SH-SY5Y (cell line): Measurements from ENCODE around the gene GATA6.

Experiments
- GATA2 ChIP-seq: IDR thresholded peaks from 2 replicates; pipeline ENCODE4 v1.6.1; 2011; ENCODE audit warnings: mild to moderate bottlenecking, low read depth, low read length
- GATA3 ChIP-seq: IDR thresholded peaks from 2 replicates; pipeline ENCODE4 v1.6.1; 2011; ENCODE audit warnings: low read depth, mild to moderate bottlenecking, low read length, moderate library complexity

GATA6 gene

GRCh38 chr18:22221350-22221749 is 52.0 kb downstream of the GATA6 start:
- no peak for TF ChIP-seq GATA3
- no peak for TF ChIP-seq GATA2

DNA sequence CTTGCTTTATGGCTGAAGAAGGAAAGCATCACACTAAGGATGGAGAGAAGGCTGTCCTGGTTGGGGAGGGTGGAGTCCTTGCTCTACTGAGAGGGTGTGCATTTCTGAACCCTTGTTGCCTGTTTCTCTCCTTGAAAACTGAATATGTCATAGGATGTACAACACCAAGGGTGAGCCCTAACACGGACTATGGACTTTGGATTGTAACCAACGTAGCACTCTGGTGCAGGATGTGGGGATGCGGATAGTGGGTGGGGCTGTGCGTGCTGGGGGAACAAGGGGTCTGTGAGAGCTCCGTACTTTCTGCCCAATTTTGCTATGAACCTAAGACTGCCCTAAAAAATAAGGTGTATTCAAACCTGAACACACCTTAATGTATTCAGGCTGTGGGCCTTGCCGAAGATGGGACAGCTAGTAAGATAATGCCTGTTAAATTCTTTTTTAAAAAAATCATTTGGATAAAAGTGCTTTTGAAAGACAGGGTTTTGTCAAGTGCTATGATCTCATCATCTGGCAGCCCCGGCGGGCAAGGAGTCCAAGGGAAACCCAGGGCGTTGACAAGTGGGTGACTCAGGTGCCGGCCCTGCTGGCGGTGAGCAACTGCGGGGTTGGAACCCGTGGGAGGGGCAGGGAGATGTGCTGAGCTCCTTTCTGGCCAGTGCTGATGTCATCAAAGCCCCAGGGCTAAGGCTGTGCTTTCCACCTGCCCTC is 54.0 kb downstream of the GATA6 start:
- TF ChIP-seq GATA2 (no peak), GATA3 (no peak)

- TF ChIP-seq GATA3 (no peak), GATA2 (no peak)
Measured at GRCh38 chr18:22223965-22224322, 54.6 kb downstream of the GATA6 start.

DNA sequence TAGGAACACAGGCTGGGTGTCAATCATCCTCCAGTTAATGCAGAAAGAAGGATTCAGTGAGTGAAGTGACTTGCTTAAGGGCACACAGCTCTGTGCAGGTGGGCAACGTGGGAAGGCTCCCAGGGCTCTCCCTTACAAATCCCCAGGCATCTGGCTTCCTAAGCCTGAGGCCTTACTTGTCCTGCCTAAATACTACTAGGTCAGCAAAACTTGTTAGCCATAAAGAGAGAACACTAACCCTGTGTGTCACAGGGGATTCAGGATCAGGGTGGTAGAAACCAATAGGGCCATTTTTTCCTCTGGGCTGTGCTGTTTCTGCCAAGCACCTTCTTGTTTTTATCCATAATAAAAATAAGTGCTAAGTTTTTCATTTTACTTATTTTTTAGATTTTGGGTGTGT is 55.0 kb downstream of the GATA6 start:
- no peak for TF ChIP-seq GATA3
- no peak for TF ChIP-seq GATA2

GRCh38 chr18:22226801-22227200 is 57.4 kb downstream of the GATA6 start:
- TF ChIP-seq GATA2 (no peak), GATA3 (no peak)

DNA sequence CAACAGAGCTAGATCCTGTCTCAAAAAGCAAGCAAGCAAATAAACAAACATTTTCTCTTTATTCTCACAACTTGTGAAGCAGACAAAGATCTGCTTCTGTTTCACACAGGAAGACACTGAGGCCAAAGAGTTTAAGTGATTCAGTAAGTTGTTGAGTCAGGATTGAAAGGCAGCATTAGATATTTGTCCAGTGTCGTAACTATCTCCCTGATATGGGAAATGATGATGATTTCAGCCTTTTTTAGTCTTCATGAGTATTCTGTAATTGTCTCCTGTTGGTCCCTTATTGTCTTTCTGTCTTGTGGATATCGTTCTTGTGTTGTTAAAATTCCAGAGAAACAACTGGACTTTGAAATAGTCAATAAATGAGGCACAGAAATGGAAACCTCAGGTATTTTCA is 59.6 kb downstream of the GATA6 start:
- TF ChIP-seq GATA2: no peak
- TF ChIP-seq GATA3: no peak

- no peak for TF ChIP-seq GATA2
- no peak for TF ChIP-seq GATA3
Measured at GRCh38 chr18:22229456-22230124, 60.2 kb downstream of the GATA6 start.

DNA sequence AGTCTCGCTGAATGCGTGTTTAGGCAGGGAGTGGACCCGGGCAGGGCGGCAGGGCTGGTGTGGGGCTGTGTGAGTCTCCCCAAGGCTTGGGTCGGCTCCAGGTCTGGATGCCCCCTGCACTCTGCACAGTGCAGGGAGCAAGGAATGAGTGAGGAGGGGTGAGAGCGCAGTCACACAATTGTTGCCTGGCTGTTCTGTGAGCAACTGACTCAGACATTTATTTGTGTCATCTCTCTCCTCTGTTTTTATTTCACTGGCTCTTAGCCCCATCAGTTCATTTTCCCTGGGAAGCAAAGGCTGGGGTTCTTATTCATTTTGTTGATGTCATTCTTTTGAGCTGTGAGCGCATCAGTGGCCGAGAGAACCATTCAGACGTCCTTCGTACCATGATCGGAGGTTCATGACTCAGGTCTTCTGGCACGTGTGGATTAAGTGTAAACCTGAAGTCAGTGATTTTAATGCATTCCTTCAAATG is 61.1 kb downstream of the GATA6 start:
- TF ChIP-seq GATA2 (no peak), GATA3 (no peak)

GRCh38 chr18:22233266-22233665 is 63.9 kb downstream of the GATA6 start:
- TF ChIP-seq GATA3 (no peak), GATA2 (no peak)

DNA sequence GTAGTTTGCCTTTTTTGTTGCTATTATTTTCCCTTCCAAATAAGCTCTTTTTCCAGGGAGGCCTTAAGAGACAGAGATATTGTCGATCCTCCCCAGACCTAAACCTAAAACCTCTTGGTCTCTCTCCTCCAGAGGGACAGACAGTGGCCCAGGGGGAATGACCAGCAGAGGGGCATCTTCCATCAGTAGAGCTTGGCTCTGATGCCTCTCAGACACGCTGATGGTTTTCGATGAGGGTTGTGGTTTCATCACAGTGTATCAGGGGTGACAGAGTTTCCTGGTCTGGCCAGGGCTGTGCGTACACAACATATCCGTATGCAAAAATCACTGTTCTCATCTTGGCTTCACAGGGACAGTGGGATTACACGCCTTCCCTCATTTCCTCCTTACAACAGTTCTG is 68.6 kb downstream of the GATA6 start:
- TF ChIP-seq GATA3: no peak

- TF ChIP-seq GATA2: no peak
- TF ChIP-seq GATA3: no peak
Measured at GRCh38 chr18:22238681-22239080, 69.3 kb downstream of the GATA6 start.

DNA sequence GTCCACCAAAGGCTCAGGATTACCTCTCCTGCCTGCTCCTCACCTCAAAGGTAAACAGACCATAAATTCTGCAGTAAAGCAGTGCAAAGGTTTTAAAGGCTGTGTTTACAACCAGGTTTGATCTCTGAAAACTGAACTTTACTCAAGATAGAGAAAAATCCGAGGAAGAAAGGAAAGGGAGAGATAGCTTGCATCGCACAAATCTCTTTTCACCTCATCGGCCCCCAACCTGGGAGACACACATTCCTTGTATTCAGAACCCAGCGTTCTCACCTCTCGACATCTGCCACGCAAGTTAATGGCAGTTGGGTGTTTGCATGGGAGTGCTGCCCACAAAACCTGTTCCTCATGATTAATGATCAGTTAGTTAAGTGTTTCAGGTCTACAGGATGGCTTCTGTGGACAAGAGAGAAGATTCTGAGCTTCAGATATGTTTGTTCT is 72.6 kb downstream of the GATA6 start:
- TF ChIP-seq GATA3 (no peak), GATA2 (no peak)

DNA sequence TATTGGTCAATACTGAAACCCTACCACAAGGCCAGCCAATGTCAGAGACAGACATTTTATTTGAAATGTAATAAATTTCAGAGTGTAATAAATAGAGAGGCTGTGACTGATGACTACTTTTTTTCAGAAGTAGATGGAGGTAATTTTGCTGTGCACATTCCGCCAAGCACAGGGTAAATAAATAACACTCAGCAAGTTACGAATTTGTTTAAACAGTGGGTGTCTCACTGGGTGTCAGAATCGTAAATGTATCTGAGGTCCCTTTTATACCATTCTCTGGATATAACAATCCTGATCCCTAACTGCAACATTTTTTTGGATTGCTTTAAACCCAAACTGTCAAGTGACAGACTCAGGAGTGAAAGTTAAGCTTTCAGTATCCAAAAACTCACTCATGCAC is 74.1 kb downstream of the GATA6 start:
- TF ChIP-seq GATA2 (no peak), GATA3 (no peak)

DNA sequence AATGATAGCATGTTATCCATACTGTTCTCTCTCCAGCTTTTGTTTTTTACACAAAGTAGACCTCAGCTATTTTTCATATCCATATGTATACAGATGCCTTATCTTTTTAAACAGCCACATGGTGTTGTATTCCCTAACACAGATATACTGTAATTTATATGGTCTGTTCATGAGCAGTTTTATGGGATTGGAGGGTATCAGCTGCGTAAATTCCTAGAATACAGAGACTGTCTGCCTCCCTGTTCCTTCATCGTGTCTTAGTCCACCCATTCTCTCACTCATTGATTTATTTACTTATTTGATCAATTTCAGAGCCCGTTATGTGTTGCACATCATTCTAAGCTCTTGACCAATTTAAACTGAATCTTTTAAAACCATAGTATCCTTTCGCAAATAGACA is 80.6 kb downstream of the GATA6 start:
- TF ChIP-seq GATA2: no peak
- no peak for TF ChIP-seq GATA3

DNA sequence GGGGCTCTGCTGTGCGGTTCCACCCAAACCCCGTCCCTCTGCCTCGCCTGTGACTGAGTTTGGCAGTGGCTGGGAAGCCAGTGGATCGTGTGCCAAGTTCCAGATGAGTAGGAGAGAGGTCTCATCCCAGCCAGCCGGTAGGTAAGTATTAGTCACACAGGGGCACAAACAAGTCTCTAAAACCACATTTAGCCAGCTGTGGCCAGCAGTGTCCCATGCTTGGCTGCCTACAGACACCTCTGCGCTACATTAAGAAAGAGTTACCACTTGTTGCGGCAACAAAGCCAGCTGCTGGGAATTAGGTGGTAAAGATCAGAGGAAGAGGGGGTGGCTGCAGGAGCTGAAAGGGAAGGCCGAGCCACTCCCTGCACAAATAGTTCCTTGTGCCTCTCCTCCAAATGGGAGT is 81.2 kb downstream of the GATA6 start:
- TF ChIP-seq GATA2 (no peak), GATA3 (no peak)
